Type B pancreatic cell (in vitro differentiated cells): ENCODE data around the gene ANKRD11. TPM values are rescaled to one million over a fixed set of nuclear protein-coding genes. Genes with fewer than 3 reads are reported as not detected.

ENCODE experiments used
- DNase-seq: peaks from one replicate; pipeline ENCODE4 v3.0.0; 2021; ENCODE audit warnings: mixed read lengths; ENCODE audit not compliant: unreplicated experiment; ENCODE audit errors: extremely low spot score
- H3K27ac Mint-ChIP-seq: 2 replicates; pipeline ENCODE4 v1.8.0; 2021; ENCODE audit warnings: mild to moderate bottlenecking, mixed read lengths
- H3K27me3 Mint-ChIP-seq: 2 replicates; pipeline ENCODE4 v1.8.0; 2021; ENCODE audit warnings: mixed read lengths
- H3K36me3 Mint-ChIP-seq: 2 replicates; pipeline ENCODE4 v1.8.0; 2021; ENCODE audit warnings: mixed read lengths
- H3K4me1 Mint-ChIP-seq: one replicate; pipeline ENCODE4 v1.8.0; 2021; ENCODE audit warnings: mixed read lengths; ENCODE audit not compliant: unreplicated experiment
- H3K4me3 Mint-ChIP-seq: 2 replicates; pipeline ENCODE4 v1.8.0; 2021; ENCODE audit warnings: mild to moderate bottlenecking, mixed read lengths
- H3K9me3 Mint-ChIP-seq: 2 replicates; pipeline ENCODE4 v1.8.0; 2021; ENCODE audit warnings: mixed read lengths
- total RNA-seq: library from RNA; stranded (reverse); gene quantifications from 2 replicates; pipeline ENCODE4 v1.2.1, GENCODE V29; 2021; ENCODE audit warnings: low replicate concordance
- TF ChIP-seq, protein P1 (sequence below): fragments of 200-600 bp; sonication (generic); conservative IDR thresholded peaks from 2 replicates; pipeline ENCODE4 v1.5.0; 2021; ENCODE audit warnings: antibody characterized with exemption, mild to moderate bottlenecking

ANKRD11 gene
- total RNA-seq, 1 donor from 2014 or later: 153 TPM

DNA sequence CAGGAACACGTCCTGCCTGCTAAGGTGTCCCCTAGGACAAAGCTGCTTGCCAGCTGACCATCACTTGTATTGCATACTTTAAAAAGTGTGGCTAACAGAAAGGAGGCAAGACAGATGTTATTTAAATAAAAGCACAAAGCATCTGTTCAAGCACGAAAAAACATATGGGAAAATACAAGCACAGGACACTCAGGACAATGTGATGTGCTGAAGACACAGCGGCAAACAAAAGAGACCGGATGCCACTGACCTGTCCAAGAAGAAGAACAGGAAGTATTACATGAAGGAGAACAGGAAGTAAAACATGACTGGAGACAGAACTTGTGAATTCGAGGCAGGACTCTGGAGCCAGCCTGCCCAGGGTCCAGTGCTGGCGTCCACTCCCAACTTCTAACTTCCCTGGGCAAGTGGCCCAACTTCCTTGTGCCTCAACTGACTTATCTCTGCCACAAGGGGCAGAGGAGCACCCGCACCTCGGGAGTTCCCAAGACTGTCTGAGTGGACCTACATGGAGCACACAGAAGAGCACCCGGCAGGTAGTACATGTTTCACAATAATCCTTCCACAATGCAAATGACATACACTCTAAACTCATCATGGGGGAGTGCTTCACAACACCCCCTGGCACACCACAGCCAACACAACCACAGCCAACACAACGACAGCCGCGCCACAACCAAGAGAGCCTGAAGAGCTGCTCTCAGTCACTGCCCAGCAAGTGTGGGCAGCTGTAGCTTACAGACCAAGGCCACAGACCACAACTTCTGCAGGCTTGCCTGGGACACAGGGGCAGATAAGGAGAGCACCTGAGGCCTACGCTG is 36.6 kb downstream of the ANKRD11 start:
- no peaks in the 10 kb centered on the region for H3K27me3 Mint-ChIP-seq
- peaks cover 4% of the 10 kb centered on the region for H3K9me3 Mint-ChIP-seq
- peak overlapping the region; percentile 3 for H3K4me3 Mint-ChIP-seq
- TF ChIP-seq, protein P1, sequence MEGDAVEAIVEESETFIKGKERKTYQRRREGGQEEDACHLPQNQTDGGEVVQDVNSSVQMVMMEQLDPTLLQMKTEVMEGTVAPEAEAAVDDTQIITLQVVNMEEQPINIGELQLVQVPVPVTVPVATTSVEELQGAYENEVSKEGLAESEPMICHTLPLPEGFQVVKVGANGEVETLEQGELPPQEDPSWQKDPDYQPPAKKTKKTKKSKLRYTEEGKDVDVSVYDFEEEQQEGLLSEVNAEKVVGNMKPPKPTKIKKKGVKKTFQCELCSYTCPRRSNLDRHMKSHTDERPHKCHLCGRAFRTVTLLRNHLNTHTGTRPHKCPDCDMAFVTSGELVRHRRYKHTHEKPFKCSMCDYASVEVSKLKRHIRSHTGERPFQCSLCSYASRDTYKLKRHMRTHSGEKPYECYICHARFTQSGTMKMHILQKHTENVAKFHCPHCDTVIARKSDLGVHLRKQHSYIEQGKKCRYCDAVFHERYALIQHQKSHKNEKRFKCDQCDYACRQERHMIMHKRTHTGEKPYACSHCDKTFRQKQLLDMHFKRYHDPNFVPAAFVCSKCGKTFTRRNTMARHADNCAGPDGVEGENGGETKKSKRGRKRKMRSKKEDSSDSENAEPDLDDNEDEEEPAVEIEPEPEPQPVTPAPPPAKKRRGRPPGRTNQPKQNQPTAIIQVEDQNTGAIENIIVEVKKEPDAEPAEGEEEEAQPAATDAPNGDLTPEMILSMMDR: peak; percentile 51
- H3K27ac Mint-ChIP-seq: peak overlapping the region; percentile 52
- DNase-seq: no peak
- H3K4me1 Mint-ChIP-seq: peaks cover 36% of the 10 kb centered on the region
- peaks cover 15% of the 10 kb centered on the region for H3K36me3 Mint-ChIP-seq

GRCh38 chr16:89452925-89453324 is 37.4 kb downstream of the ANKRD11 start:
- peaks cover 32% of the 10 kb centered on the region for H3K4me1 Mint-ChIP-seq
- peak overlapping the region; percentile 52 for H3K27ac Mint-ChIP-seq
- TF ChIP-seq, protein P1: no peak

DNA sequence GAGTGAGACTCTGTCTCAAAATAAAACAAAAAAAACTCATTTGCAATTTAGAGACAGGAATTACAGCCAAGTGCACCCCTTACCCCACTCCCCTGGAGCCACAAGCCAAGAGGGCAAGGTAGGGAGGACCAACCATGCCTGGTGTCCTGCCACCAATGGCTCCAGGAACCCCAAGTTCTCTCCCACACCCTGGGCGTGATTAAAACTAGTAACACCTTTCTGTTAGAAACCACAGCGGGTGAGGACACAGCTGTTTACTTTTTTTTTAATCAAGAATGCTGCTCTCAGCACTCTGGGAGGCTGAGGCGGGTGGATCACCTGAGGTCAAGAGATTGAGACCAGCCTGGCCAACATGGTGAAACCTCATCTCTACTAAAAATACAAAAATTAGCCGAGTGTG is 38.1 kb downstream of the ANKRD11 start:
- TF ChIP-seq, protein P1: no peak

More at GRCh38 chr16:89452925-89453324, 37.4 kb downstream of the ANKRD11 start:
- H3K27me3 Mint-ChIP-seq: no peaks in the 10 kb centered on the region
- no peak for DNase-seq
- H3K9me3 Mint-ChIP-seq: peaks cover 4% of the 10 kb centered on the region
- H3K36me3 Mint-ChIP-seq: peaks cover 12% of the 10 kb centered on the region
- H3K4me3 Mint-ChIP-seq: no peak overlapping the region

DNA sequence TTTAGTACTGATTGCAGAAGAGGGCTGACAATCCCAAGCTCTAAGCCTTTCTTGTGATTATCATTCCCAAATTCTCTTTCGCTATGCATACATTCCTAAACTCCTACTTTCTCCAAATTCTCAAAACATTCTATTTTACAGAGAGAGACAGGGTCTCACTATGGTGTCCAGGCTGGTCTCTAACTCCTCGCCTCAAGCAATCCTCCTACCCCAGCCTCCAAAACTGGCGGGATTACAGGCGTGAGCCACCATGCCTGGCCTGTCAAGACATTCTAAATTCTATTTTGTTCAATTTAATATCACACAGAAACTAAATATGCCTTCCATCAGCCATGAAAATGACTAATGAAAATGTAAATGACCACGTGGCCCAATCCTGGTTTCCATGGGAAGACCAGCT is 39.8 kb downstream of the ANKRD11 start:
- Mint-ChIP-seq H3K27ac (peak overlapping the region; percentile 92), H3K27me3 (no peaks in the 10 kb centered on the region), H3K9me3 (no peaks in the 10 kb centered on the region), H3K36me3 (peaks cover 8% of the 10 kb centered on the region), H3K4me3 (no peak overlapping the region), H3K4me1 (peaks cover 51% of the 10 kb centered on the region)
- TF ChIP-seq, protein P1: no peak
- DNase-seq: no peak

More for the DNA sequence above, 38.1 kb downstream of the ANKRD11 start:
- Mint-ChIP-seq H3K4me1 (peaks cover 36% of the 10 kb centered on the region), H3K36me3 (peaks cover 12% of the 10 kb centered on the region), H3K9me3 (peaks cover 4% of the 10 kb centered on the region), H3K27me3 (no peaks in the 10 kb centered on the region), H3K27ac (no peak overlapping the region), H3K4me3 (no peak overlapping the region)
- DNase-seq: no peak

GRCh38 chr16:89449726-89450335 is 40.5 kb downstream of the ANKRD11 start:
- peak overlapping the region; percentile 92 for H3K27ac Mint-ChIP-seq
- no peaks in the 10 kb centered on the region for H3K9me3 Mint-ChIP-seq
- H3K4me3 Mint-ChIP-seq: peak overlapping the region; percentile 25
- no peaks in the 10 kb centered on the region for H3K27me3 Mint-ChIP-seq
- H3K4me1 Mint-ChIP-seq: peaks cover 56% of the 10 kb centered on the region
- TF ChIP-seq, protein P1: no peak
- no peak for DNase-seq
- H3K36me3 Mint-ChIP-seq: peaks cover 8% of the 10 kb centered on the region
